GM12892 (cell line): Measurements from ENCODE around the gene SLC7A8.

Experiments
- POLR2A ChIP-seq: IDR thresholded peaks from 2 replicates; pipeline ENCODE4 v1.6.1; 2011; ENCODE audit warnings: low read depth, low read length, control low read depth
- POLR2AphosphoS5 ChIP-seq: IDR thresholded peaks from 2 replicates; pipeline ENCODE4 v1.6.1; 2011; ENCODE audit warnings: low read depth, low read length, control low read depth
- TAF1 ChIP-seq: IDR thresholded peaks from 2 replicates; pipeline ENCODE4 v1.6.1; 2011; ENCODE audit warnings: low read depth, mild to moderate bottlenecking, control low read depth, low read length, borderline replicate concordance

DNA sequence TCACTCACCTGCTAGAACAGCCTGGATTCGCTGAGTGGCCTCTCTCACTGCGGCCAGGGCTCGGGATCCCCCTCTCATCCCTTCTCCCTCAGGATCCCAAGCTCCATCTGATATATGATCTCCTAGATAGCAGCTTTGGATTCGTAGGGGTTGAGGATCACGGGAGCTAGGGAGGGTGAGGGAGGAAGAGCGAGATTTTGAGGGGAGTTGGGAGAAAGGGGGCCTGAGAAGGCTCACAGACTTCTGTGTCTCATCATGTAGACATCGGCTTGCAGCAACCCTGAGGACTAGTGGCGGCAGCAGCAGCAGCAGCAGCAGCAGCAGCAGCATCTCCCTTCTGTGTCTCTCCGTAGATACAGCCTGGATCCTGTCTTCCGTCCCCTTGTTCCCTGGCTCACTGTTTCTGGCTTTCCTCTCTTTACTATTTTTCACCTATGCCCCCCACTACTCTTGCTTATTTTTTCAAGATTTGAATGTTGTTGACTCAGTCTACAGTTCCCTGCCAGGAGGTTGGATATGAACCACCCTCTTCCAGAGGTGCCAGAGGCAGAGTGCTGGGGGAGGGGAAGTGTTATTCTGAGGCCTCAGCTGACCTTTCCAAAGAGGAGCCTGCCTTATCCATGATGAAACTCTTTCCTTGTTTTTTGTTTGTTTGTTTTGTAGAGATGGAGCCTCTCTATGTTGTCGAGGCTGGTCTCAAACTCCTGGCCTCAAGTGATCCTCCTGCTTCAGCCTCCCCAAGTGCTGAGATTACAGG, 78.7 kb downstream of the SLC7A8 start, which contains the start of gene CIROP:
- TF ChIP-seq POLR2A (no peak), POLR2AphosphoS5 (no peak), TAF1 (no peak)
